Activated T-helper 17 cell treated with anti-CD3 and anti-CD28 coated beads, Interleukin-2, amount 50 U/mL, for 72 hours (primary cell): ENCODE data around the gene AFF3. TPM values are rescaled to one million over a fixed set of nuclear protein-coding genes. Genes with fewer than 3 reads are reported as not detected.
"Not testable (repeated sequence)": the region's sequence is repeated elsewhere in the genome, so short reads cannot be mapped to it uniquely, and the experiment has no call there.

Experiments used
- ATAC-seq: fragments of 150-1000 bp; cut with Tn5 transposase; replicated peaks from 2 replicates; pipeline ENCODE4 v1.10.0; 2021; ENCODE audit warnings: mild to moderate bottlenecking, moderate library complexity
- H3K27ac Mint-ChIP-seq: one replicate; pipeline ENCODE4 v1.8.0; 2022; ENCODE audit warnings: mixed read lengths
- H3K27me3 Mint-ChIP-seq: one replicate; pipeline ENCODE4 v1.8.0; 2022; ENCODE audit warnings: mixed read lengths
- H3K36me3 Mint-ChIP-seq: one replicate; pipeline ENCODE4 v1.8.0; 2022; ENCODE audit warnings: low read depth, mild to moderate bottlenecking, mixed read lengths
- H3K4me1 Mint-ChIP-seq: one replicate; pipeline ENCODE4 v1.8.0; 2022; ENCODE audit warnings: mixed read lengths
- H3K4me3 Mint-ChIP-seq: one replicate; pipeline ENCODE4 v1.8.0; 2022; ENCODE audit warnings: mild to moderate bottlenecking, mixed read lengths
- H3K9me3 Mint-ChIP-seq: one replicate; pipeline ENCODE4 v1.8.0; 2022; ENCODE audit warnings: mixed read lengths
- total RNA-seq, 2 donors: library from RNA; stranded (reverse); gene quantifications; one replicate each; pipeline ENCODE4 v1.2.3, GENCODE V29; 2022

AFF3 gene
- total RNA-seq, 2 donors from 2014 or later: 0.32 to 0.42 TPM

DNA sequence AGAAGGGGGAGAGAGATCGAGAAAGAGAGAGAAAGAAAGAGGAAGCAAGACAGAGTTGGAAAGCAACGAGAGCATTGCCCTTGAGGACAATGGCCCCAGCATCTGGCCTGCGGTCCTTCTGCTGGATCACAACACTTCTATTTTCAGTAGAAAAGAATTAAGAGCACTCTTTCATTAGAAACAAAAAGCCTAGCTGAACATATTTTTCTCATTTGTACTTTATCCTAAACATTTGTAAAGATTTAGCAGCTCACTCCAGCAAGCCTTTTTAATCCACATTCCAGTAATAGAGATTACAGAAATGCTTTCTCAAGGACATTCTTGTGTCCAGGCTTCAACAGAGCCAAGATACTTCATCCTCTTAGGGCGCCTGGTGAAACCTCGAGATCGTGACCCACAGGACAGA, 31.6 kb upstream of the AFF3 start:
- H3K27me3 Mint-ChIP-seq: no peaks in the 10 kb centered on the region
- no peak overlapping the region for H3K27ac Mint-ChIP-seq
- H3K4me1 Mint-ChIP-seq: no peaks in the 10 kb centered on the region
- H3K36me3 Mint-ChIP-seq: no peaks in the 10 kb centered on the region
- H3K4me3 Mint-ChIP-seq: no peak overlapping the region
- H3K9me3 Mint-ChIP-seq: no peaks in the 10 kb centered on the region
- ATAC-seq: no peak

DNA sequence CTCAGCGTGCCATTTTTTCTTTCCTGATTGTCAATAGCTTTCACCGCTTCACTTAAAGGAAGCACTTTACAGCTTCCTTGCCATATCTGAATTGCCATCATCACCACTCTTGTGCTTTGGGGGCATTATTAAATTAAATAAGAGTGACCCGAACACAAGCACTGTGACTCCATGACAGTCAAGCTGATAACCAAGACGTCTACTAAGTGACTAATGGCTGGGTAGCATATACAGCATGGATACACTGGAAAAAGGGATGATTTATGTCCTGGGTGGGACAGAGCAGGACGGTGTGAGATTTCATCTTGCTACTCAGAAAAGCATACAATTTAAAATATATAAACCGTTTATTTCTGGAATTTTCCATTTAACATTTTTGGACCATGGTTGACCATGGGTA, 24.3 kb upstream of the AFF3 start:
- Mint-ChIP-seq H3K4me1 (no peaks in the 10 kb centered on the region), H3K36me3 (no peaks in the 10 kb centered on the region), H3K9me3 (peaks cover 3% of the 10 kb centered on the region), H3K4me3 (no peak overlapping the region), H3K27me3 (peaks cover 3% of the 10 kb centered on the region), H3K27ac (no peak overlapping the region)
- no peak for ATAC-seq

DNA sequence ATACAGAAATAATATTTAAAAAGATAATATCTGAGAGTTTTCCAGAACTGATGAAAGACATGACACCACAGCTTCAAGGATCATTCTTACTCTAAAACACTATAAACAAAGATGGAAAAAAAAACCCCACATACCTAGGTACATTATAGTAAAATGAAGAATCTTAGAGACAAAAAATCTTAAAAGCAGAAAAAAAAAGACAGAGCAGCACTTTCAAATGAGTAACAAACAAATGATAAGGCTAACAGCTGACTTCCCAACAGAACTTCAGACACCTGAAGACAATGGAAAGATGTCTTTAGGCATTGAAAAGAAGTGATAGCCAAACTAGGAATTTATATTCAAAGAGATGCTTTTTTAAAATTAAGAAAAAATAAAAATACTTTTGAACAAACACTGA, 21.2 kb upstream of the AFF3 start:
- Mint-ChIP-seq H3K4me3 (no peak overlapping the region), H3K36me3 (no peaks in the 10 kb centered on the region)

DNA sequence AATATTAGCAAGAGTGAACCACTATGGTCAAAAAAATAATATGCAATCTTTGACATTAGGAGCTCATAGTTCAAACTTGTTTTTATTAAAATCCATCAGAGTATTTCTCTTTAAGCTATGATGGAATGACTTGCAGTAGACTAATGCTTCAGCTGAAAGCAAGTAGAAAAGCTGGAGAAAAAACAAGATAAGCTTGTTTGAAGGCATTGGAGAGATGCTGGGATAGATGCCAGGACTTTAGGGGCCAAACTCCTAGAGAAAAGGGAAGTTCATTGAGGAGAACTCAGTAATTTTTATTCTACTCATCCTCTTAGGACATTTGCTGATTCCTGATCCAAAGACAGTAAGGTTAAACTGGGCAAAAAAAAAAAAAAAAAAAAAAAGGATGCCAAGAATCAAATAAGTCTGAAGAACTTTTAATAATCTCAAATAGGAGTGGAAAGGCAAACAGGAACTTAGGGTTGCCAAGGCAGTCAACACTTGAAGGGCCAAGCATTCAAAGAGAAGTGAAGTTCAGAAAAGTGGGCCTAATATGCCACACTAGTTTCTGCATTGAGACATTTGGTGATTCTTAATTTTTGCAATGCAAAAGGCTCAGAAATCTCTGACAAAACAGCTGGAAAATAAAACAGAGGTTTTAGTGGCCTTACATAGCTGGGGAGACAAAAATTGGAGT, 19.7 kb upstream of the AFF3 start:
- Mint-ChIP-seq H3K4me1 (no peaks in the 10 kb centered on the region), H3K9me3 (peaks cover 3% of the 10 kb centered on the region), H3K27ac (no peak overlapping the region), H3K4me3 (no peak overlapping the region), H3K27me3 (no peaks in the 10 kb centered on the region), H3K36me3 (no peaks in the 10 kb centered on the region)
- ATAC-seq: no peak

More for the DNA sequence above, 21.2 kb upstream of the AFF3 start:
- no peak overlapping the region for H3K27ac Mint-ChIP-seq
- H3K27me3 Mint-ChIP-seq: peaks cover 3% of the 10 kb centered on the region
- H3K9me3 Mint-ChIP-seq: peaks cover 3% of the 10 kb centered on the region
- ATAC-seq: no peak
- no peaks in the 10 kb centered on the region for H3K4me1 Mint-ChIP-seq

DNA sequence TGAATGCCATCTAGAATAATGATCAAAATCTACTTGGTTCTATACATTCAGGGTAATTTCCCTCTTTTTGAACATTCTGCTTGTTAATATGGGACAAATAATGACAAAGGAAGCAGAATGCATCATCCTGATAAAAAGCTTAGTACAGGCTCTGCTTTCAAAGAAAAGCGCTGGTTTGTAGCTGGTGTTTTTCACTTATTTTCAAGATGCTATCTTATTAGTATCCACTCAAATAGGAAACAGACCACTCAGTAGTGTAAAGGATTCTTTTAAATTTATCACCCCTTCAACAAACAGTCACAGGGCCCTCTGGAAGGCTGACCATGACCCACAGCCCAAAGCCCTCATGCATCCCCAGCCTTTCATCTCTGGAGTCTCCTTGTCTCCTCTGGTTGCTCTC, 18.0 kb upstream of the AFF3 start:
- Mint-ChIP-seq H3K4me1 (no peaks in the 10 kb centered on the region), H3K27ac (no peak overlapping the region), H3K36me3 (no peaks in the 10 kb centered on the region), H3K4me3 (no peak overlapping the region), H3K9me3 (peaks cover 3% of the 10 kb centered on the region), H3K27me3 (peaks cover 3% of the 10 kb centered on the region)
- no peak for ATAC-seq

DNA sequence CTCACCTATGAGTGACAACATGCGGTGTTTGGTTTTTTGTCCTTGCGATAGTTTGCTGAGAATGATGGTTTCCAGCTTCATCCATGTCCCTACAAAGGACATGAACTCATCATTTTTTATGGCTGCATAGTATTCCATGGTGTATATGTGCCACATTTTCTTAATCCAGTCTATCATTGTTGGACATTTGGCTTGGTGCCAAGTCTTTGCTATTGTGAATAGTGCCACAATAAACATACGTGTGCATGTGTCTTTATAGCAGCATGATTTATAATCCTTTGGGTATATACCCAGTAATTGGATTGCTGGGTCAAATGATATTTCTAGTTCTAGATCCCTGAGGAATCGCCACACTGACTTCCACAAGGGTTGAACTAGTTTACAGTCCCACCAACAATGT, 9.4 kb upstream of the AFF3 start:
- H3K4me3 Mint-ChIP-seq, H3K36me3 Mint-ChIP-seq, H3K9me3 Mint-ChIP-seq, H3K4me1 Mint-ChIP-seq, H3K27ac Mint-ChIP-seq, ATAC-seq: not testable (repeated sequence)
- H3K27me3 Mint-ChIP-seq: peaks cover 12% of the 10 kb centered on the region

DNA sequence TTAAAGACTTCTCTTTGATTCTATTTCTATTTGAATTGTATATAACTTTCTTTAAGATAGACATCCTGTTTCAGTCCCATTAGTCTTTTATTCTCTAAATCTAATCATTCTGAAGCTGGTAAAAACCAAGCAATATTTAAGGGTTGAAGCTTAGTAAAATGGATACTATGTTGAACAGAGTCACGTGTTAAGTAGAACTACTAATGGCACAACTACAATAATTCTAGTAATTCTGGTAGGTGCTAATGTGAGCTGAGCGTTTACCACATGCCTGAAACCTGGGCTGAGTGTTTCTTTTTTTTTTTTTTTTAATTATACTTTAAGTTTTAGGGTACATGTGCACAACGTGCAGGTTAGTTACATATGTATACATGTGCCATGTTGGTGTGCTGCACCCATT, 8.9 kb upstream of the AFF3 start:
- peak; percentile 54 for ATAC-seq
- Mint-ChIP-seq H3K4me1 (no peaks in the 10 kb centered on the region), H3K27ac (no peak overlapping the region), H3K27me3 (peaks cover 12% of the 10 kb centered on the region), H3K4me3 (no peak overlapping the region), H3K9me3 (no peaks in the 10 kb centered on the region), H3K36me3 (no peaks in the 10 kb centered on the region)

DNA sequence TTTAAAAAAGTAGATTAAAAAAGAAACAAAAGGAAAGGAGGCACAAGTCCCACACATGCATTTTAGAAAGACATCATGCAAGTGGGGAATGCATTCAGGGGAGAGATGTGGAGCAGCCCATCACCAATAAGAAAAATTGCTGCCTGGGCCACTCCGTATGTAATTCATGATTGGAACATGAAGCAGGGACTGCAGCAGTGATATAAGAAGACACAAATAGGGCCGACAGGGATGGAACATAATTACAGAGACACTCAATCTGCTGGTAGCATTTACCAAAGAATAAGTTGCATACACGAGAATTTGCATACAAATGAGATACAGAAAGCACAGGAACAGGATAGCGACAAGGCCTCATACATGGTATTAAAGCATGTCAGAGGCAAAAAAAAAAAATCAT, 6.5 kb upstream of the AFF3 start:
- Mint-ChIP-seq H3K4me1 (no peaks in the 10 kb centered on the region), H3K36me3 (no peaks in the 10 kb centered on the region), H3K27ac (no peak overlapping the region), H3K27me3 (peaks cover 13% of the 10 kb centered on the region), H3K4me3 (no peak overlapping the region), H3K9me3 (no peaks in the 10 kb centered on the region)
- no peak for ATAC-seq

DNA sequence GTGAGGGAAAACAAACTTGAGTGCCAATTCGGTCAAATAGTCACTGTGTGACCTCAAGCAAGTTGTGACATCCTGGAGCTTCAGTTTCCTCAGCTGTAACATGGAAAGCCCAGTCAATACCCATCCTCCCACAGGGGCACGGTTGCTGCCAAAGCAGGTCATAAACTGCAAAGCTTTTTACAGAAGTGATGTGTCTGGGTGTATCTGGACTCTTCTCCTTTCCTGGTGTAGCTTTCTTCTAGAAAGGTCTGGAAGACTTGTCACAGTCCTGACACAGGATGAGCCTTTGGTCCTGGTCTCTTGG, 4.2 kb upstream of the AFF3 start:
- no peaks in the 10 kb centered on the region for H3K36me3 Mint-ChIP-seq
- no peak for ATAC-seq
- H3K9me3 Mint-ChIP-seq: no peaks in the 10 kb centered on the region
- H3K27ac Mint-ChIP-seq: no peak overlapping the region
- peaks cover 15% of the 10 kb centered on the region for H3K4me1 Mint-ChIP-seq
- H3K27me3 Mint-ChIP-seq: peaks cover 24% of the 10 kb centered on the region
- no peak overlapping the region for H3K4me3 Mint-ChIP-seq

DNA sequence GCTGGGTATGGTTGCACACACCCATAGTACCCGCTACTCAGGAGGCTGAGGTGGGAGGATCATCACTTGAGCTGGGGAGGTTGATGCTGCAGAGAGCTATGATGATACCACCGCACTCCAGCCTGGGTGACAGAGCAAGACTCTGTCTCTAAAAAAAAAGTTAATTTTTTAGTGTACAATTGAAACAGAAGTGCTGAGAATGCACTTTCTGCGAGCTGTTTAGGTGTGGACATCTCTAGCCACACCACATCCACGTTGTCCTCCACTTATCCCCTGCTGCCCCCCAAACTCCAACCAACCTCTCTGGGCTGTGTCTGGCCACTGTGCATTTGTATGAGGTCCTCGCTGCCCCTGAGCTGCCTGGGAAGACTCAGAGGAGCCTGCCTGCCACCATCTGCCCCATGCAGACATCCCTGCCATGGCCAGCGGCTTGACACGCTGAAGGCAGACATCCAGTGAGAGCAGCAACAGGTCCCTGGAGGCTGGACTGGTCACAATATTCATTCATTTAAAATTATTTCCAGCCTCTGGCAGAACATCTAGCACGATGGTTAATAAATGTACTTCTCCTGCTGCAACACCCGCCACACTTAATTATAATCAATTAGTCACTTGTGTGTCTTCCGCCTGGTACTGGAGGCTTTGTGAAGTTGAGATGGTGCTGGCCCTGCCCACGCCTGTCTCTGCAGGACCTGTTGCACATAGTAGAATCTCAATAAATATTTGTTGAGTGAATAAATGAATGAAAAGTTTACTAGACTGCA, 3.7 kb upstream of the AFF3 start:
- Mint-ChIP-seq H3K9me3 (no peaks in the 10 kb centered on the region), H3K36me3 (no peaks in the 10 kb centered on the region), H3K27me3 (peaks cover 24% of the 10 kb centered on the region), H3K27ac (no peak overlapping the region), H3K4me3 (no peak overlapping the region), H3K4me1 (peaks cover 15% of the 10 kb centered on the region)
- ATAC-seq: no peak

DNA sequence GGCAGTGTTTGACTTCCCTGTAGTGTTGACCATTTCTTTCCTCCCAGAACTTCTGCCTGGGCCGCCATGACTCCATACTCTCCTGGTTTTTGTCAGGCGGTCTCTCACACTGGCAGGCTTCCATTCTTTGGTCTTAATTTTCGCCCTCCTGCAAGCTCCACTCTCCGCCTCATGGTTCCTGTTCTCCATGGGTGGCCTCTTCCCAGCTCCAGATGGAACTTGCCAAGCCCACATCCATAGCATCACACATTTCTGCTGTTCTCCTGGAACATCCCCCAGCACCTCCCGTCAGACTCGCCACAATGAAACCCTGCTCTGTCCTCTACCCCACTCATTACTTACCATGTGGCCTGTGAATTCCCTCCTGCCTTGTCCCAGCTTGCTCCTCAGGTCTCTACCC, 896 bp upstream of the AFF3 start:
- Mint-ChIP-seq H3K36me3 (no peaks in the 10 kb centered on the region), H3K9me3 (no peaks in the 10 kb centered on the region), H3K27ac (no peak overlapping the region), H3K4me3 (no peak overlapping the region), H3K27me3 (peaks cover 31% of the 10 kb centered on the region), H3K4me1 (peaks cover 15% of the 10 kb centered on the region)
- no peak for ATAC-seq

DNA sequence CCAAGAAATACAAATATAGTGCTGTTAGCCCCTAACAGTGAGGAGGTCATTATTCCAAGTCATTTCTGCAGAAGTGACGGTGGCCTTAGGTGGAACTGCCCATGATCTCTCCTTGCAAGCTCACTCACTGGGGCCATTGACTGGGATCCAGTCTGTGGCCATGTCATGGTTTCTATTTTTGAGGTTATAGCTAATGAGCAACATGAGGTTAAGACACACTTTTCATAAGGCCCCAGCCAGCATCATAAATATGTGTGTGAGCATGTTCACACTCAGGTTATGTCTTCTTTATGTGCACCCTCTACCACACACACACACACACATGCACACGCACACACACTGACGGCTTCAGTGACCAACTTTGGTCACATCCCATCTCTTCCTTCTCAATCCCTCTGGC, 484 bp downstream of the AFF3 start:
- no peaks in the 10 kb centered on the region for H3K9me3 Mint-ChIP-seq
- H3K4me1 Mint-ChIP-seq: peaks cover 15% of the 10 kb centered on the region
- peak overlapping the region; percentile 73 for H3K4me3 Mint-ChIP-seq
- no peaks in the 10 kb centered on the region for H3K36me3 Mint-ChIP-seq
- H3K27me3 Mint-ChIP-seq: peaks cover 31% of the 10 kb centered on the region
- peak overlapping the region; percentile 66 for H3K27ac Mint-ChIP-seq
- peak; percentile 28 for ATAC-seq

DNA sequence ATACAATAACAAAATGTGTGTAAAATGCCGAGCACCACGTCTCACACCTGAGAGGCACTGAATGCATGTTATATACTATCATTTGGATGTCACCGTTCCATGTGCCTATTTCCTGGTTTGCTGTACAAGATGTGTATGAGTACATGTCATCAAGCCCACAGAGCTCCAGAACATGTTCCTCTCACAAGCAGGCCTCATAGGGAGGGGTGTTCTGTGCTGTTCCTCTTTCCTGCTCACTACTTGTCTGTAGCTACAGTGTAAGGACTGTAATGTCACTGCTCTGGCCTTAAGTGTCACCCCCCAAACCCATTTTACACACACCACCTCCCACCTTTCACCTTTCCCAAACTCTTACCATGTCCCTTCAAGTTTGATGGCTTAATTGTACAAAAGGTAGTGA, 1.8 kb downstream of the AFF3 start:
- Mint-ChIP-seq H3K4me3 (no peak overlapping the region), H3K27me3 (peaks cover 28% of the 10 kb centered on the region), H3K9me3 (no peaks in the 10 kb centered on the region), H3K27ac (no peak overlapping the region), H3K4me1 (peaks cover 15% of the 10 kb centered on the region), H3K36me3 (no peaks in the 10 kb centered on the region)
- no peak for ATAC-seq

DNA sequence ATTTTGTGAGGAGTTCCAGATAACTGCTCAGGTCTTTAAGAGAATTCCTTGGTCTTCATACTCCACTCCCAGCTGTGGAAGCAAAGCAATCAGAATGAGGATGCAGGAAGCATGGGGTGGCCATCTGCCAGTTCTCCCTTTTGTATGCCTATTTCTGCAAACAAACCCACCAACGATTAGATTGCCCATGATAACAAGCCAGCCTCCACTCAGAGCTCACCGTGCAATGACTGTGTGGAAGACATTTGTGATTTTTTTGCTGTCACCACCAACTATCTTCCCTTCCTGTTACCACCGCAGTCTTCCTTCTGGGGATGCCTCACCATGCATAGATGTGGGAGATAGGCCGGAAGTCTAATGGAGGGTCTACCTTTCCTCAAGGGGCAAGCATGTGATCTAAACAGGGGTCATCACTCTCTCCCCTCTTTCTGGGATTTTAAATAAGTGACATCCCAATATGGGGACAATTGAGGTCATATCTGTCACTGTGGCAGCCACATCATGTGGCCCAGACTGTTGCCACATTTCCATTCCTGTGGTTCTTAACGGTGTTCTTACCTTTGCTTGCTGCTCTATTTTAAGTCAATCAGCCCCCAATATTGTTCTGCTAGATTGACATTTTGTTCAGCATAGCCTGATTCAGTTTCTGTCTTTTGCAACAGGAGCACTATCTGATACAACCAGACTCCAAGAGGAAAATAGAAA, 4.4 kb downstream of the AFF3 start:
- H3K27ac Mint-ChIP-seq: no peak overlapping the region
- no peaks in the 10 kb centered on the region for H3K9me3 Mint-ChIP-seq
- H3K36me3 Mint-ChIP-seq: no peaks in the 10 kb centered on the region
- H3K4me3 Mint-ChIP-seq: no peak overlapping the region
- peaks cover 12% of the 10 kb centered on the region for H3K27me3 Mint-ChIP-seq
- peaks cover 7% of the 10 kb centered on the region for H3K4me1 Mint-ChIP-seq
- no peak for ATAC-seq

DNA sequence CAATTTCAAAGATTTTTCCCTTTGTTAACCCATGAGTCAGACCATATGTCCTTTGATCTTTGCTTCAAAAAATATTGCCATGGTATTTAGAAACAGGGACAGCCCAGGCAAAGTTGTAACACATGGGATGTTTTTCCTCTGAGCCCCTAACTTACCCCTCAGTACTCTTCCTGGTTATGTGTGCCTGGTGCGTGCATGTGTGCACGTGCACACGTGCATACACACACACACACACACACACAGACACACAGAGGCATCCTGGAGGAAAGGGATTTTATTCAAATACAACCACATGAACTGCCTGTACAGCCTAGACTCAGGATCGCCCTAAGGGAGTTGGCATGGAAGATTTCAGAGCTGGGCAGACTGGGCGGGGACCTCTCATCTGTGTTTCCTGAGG, 5.1 kb downstream of the AFF3 start:
- peaks cover 3% of the 10 kb centered on the region for H3K4me1 Mint-ChIP-seq
- ATAC-seq: no peak

More for the DNA sequence above, 5.1 kb downstream of the AFF3 start:
- H3K4me3 Mint-ChIP-seq: no peak overlapping the region
- no peaks in the 10 kb centered on the region for H3K9me3 Mint-ChIP-seq
- H3K36me3 Mint-ChIP-seq: no peaks in the 10 kb centered on the region
- H3K27ac Mint-ChIP-seq: no peak overlapping the region
- peaks cover 10% of the 10 kb centered on the region for H3K27me3 Mint-ChIP-seq
